ENCODE results near the gene PDCD1LG2. TPM values are rescaled to one million over a fixed set of nuclear protein-coding genes. Genes with fewer than 3 reads are reported as not detected.

Gene PDCD1LG2
- total and polyA plus RNA-seq, 2 experiments from 2014 or later = not detected

- Mint-ChIP-seq H3K27ac (no peak overlapping the region), H3K4me1 (no peaks in the 10 kb centered on the region), H3K27me3 (ENCODE audit: insufficient read depth, low read depth, poor library complexity) (peaks cover 2% of the 10 kb centered on the region), H3K36me3 (ENCODE audit: low read depth) (no peaks in the 10 kb centered on the region), H3K4me3 (no peak overlapping the region), H3K9me3 (no peaks in the 10 kb centered on the region; the same call in 2 of the 3 replicates)
- H3K4me3 ChIP-seq = no peak overlapping the region
- H3K79me2 ChIP-seq (replicated peaks; ENCODE audit: insufficient read depth) = no peaks in the 10 kb centered on the region
- H3K4me1 ChIP-seq (ENCODE audit: insufficient read depth) = no peaks in the 10 kb centered on the region
- H3F3A ChIP-seq (replicated peaks; ENCODE audit: low read depth) = no peaks in the 10 kb centered on the region
- DNase-seq (ENCODE audit: low spot score) (peak; percentile 8), ATAC-seq (peak; percentile 49)
- no peak overlapping the region for H3K4me2 ChIP-seq
- TF ChIP-seq POLR2AphosphoS5 (IDR thresholded peaks at IDR 0.05; ENCODE audit: low read depth) (no peak), JUNB (IDR thresholded peaks at IDR 0.05; ENCODE audit: unreplicated experiment) (no peak), EZH2phosphoT487 (IDR thresholded peaks at IDR 0.05; ENCODE audit: unreplicated experiment) (no peak)
- TF ChIP-seq, protein P1, sequence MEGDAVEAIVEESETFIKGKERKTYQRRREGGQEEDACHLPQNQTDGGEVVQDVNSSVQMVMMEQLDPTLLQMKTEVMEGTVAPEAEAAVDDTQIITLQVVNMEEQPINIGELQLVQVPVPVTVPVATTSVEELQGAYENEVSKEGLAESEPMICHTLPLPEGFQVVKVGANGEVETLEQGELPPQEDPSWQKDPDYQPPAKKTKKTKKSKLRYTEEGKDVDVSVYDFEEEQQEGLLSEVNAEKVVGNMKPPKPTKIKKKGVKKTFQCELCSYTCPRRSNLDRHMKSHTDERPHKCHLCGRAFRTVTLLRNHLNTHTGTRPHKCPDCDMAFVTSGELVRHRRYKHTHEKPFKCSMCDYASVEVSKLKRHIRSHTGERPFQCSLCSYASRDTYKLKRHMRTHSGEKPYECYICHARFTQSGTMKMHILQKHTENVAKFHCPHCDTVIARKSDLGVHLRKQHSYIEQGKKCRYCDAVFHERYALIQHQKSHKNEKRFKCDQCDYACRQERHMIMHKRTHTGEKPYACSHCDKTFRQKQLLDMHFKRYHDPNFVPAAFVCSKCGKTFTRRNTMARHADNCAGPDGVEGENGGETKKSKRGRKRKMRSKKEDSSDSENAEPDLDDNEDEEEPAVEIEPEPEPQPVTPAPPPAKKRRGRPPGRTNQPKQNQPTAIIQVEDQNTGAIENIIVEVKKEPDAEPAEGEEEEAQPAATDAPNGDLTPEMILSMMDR (conservative IDR thresholded peaks at IDR 0.05; ENCODE audit: low read depth in 2 of 2) = no peak
- no peak overlapping the region for H2AFZ ChIP-seq
- H4K20me1 ChIP-seq (replicated peaks; ENCODE audit: insufficient read depth) = no peaks in the 10 kb centered on the region
- H3K9me2 ChIP-seq (ENCODE audit: insufficient read depth) = 0 out of 2 replicates have a peak, but pooled peaks cover 2% of the 10 kb centered on the region
- no peak overlapping the region for H3K27ac ChIP-seq (ENCODE audit: low read depth)
- H3K36me3 ChIP-seq (ENCODE audit: insufficient read depth) = no peaks in the 10 kb centered on the region
- no peaks in the 10 kb centered on the region; the same call in 1 of the 2 replicates for H3K27me3 ChIP-seq (ENCODE audit: insufficient read depth)
These were observed 51.6 kb downstream of the PDCD1LG2 start for GRCh38 chr9:5561828-5562488.

GRCh38 chr9:5562806-5563416 is 52.6 kb downstream of the PDCD1LG2 start:
- Histone ChIP-seq H3K27ac (ENCODE audit: low read depth) (no peak overlapping the region), H3K4me2 (no peak overlapping the region), H3F3A (replicated peaks; ENCODE audit: low read depth) (no peaks in the 10 kb centered on the region), H3K36me3 (ENCODE audit: insufficient read depth) (no peaks in the 10 kb centered on the region), H2AFZ (no peak overlapping the region), H4K20me1 (replicated peaks; ENCODE audit: insufficient read depth) (no peaks in the 10 kb centered on the region), H3K79me2 (replicated peaks; ENCODE audit: insufficient read depth) (no peaks in the 10 kb centered on the region), H3K27me3 (ENCODE audit: insufficient read depth) (no peaks in the 10 kb centered on the region; the same call in 1 of the 2 replicates), H3K4me1 (ENCODE audit: insufficient read depth) (no peaks in the 10 kb centered on the region), H3K4me3 (no peak overlapping the region), H3K9me2 (ENCODE audit: insufficient read depth) (no peaks in the 10 kb centered on the region)
- ATAC-seq (no peak), DNase-seq (ENCODE audit: low spot score) (no peak)
- Mint-ChIP-seq H3K27me3 (ENCODE audit: insufficient read depth, low read depth, poor library complexity) (peaks cover 2% of the 10 kb centered on the region), H3K27ac (no peak overlapping the region), H3K9me3 (no peaks in the 10 kb centered on the region; the same call in 2 of the 3 replicates), H3K4me1 (no peaks in the 10 kb centered on the region), H3K4me3 (no peak overlapping the region), H3K36me3 (ENCODE audit: low read depth) (no peaks in the 10 kb centered on the region)
- TF ChIP-seq, protein P1 (conservative IDR thresholded peaks at IDR 0.05; ENCODE audit: low read depth in 2 of 2) = no peak

Data from GM23338 (cell line).